CD4-positive, alpha-beta T cell treated with Interleukin-12 subunit alpha and Interleukin-12 subunit beta, for 1 hour (primary cell): ENCODE results near the gene MLLT6.
A peak's percentile ranks its signal among the peaks of the same experiment; 100 is the strongest.
"Not testable (repeated sequence)": the region's sequence is repeated elsewhere in the genome, so short reads cannot be mapped to it uniquely, and the experiment has no call there.

Source experiments
- DNase-seq: peaks from one replicate; pipeline ENCODE4 v3.0.0-alpha.2; 2020

The MLLT6 gene

GRCh38 chr17:38709104-38709820, 4.2 kb downstream of the MLLT6 start:
- no peak for DNase-seq

- no peak for DNase-seq
Observed at GRCh38 chr17:38709864-38710603, 5.0 kb downstream of the MLLT6 start.

- no peak for DNase-seq
Observed at GRCh38 chr17:38710604-38710962, 5.5 kb downstream of the MLLT6 start.

GRCh38 chr17:38710985-38711384, 5.9 kb downstream of the MLLT6 start:
- DNase-seq = no peak

- no peak for DNase-seq
Observed at GRCh38 chr17:38711792-38712571, 6.9 kb downstream of the MLLT6 start.

- DNase-seq = no peak
Observed at GRCh38 chr17:38712593-38712992, 7.5 kb downstream of the MLLT6 start.

- DNase-seq = no peak
Observed at GRCh38 chr17:38713456-38714075, 8.5 kb downstream of the MLLT6 start.

GRCh38 chr17:38715216-38715943, 10.3 kb downstream of the MLLT6 start:
- DNase-seq = no peak

GRCh38 chr17:38716368-38717005, 11.4 kb downstream of the MLLT6 start:
- no peak for DNase-seq

GRCh38 chr17:38717139-38717745, 12.2 kb downstream of the MLLT6 start:
- DNase-seq = no peak

GRCh38 chr17:38719289-38719942, 14.3 kb downstream of the MLLT6 start:
- no peak for DNase-seq

GRCh38 chr17:38719943-38720641, 15.0 kb downstream of the MLLT6 start:
- DNase-seq = no peak

- DNase-seq = no peak
Observed at GRCh38 chr17:38720941-38721340, 15.9 kb downstream of the MLLT6 start.

GRCh38 chr17:38721802-38722201, 16.7 kb downstream of the MLLT6 start:
- DNase-seq = no peak

GRCh38 chr17:38724337-38724988, 19.4 kb downstream of the MLLT6 start:
- DNase-seq = no peak

GRCh38 chr17:38725066-38725465, 20.0 kb downstream of the MLLT6 start:
- no peak for DNase-seq

GRCh38 chr17:38726145-38726544, 21.1 kb downstream of the MLLT6 start:
- not testable (repeated sequence) for DNase-seq

GRCh38 chr17:38727736-38728135, 22.7 kb downstream of the MLLT6 start:
- peak; percentile 65 for DNase-seq

GRCh38 chr17:38728290-38728831, 23.3 kb downstream of the MLLT6 start:
- DNase-seq = peak; percentile 85
